DMS153 (cell line): ENCODE results near the gene ANKS3.

Source experiments
- DNase-seq: peaks from one replicate; lab custom pipeline; 2025; lab: John Stamatoyannopoulos, UW

ANKS3 gene

GRCh38 chr16:4646773-4647643 lies 87.1 kb downstream of the ANKS3 start:
- DNase-seq, result no peak
